Measurements from ENCODE around the gene ATP9B.

ATP9B gene

DNA sequence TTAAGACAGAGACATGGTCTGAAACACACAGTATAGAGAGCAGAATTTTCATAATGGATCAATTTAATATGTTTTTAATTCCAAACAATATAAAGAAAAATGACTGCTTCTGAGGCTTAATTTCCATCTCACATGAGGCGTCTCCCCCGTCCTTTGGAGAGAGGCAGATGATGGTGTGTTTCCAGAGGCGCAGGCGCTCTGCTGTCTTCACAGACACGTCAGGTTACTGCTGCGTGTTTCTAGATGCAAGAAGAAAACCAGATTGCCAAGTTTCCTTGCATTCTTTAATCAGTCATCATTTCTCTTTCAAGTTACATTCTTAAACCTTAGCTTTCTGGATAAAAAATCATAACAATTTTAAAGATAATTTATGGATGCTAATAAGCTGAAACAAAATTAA lies 160.2 kb downstream of the ATP9B start:
- Histone ChIP-seq H3K4me3 (replicated peaks; ENCODE audit: low read depth, low read length) (no peak overlapping the region), H3K27me3 (replicated peaks; ENCODE audit: control insufficient read depth, insufficient read depth, low read length) (no peaks in the 10 kb centered on the region), H3K36me3 (ENCODE audit: control insufficient read depth, insufficient read depth, low read length) (peaks cover 4% of the 10 kb centered on the region; the same call in 1 of the 2 replicates)
- no peak for DNase-seq (ENCODE audit: extremely low read depth, insufficient read length)
- TF ChIP-seq, protein P1, sequence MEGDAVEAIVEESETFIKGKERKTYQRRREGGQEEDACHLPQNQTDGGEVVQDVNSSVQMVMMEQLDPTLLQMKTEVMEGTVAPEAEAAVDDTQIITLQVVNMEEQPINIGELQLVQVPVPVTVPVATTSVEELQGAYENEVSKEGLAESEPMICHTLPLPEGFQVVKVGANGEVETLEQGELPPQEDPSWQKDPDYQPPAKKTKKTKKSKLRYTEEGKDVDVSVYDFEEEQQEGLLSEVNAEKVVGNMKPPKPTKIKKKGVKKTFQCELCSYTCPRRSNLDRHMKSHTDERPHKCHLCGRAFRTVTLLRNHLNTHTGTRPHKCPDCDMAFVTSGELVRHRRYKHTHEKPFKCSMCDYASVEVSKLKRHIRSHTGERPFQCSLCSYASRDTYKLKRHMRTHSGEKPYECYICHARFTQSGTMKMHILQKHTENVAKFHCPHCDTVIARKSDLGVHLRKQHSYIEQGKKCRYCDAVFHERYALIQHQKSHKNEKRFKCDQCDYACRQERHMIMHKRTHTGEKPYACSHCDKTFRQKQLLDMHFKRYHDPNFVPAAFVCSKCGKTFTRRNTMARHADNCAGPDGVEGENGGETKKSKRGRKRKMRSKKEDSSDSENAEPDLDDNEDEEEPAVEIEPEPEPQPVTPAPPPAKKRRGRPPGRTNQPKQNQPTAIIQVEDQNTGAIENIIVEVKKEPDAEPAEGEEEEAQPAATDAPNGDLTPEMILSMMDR (IDR thresholded peaks at IDR 0.05; ENCODE audit: insufficient read depth, low read length, poor library complexity, severe bottlenecking) = no peak

DNA sequence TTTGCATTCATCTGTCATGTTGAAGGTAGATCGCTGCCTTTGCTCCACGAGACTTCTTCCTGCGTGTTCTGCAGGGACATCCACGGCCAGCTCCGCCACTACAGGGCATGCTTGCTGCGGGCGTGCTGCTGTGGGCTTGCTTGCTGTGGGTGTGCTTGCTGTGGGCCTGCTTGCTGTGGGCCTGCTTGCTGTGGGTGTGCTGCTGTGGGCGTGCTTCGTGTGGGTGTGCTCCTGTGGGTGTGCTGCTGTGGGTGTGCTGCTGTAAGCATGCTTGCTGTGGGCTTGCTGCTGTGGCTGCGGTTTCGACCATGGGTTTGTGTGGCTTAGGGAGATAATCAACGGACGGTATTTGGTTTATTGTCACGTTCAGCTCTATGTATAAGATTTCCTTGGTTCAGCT lies 165.2 kb downstream of the ATP9B start:
- no peak overlapping the region for H3K4me3 ChIP-seq (replicated peaks; ENCODE audit: low read depth, low read length)
- H3K27me3 ChIP-seq (replicated peaks; ENCODE audit: control insufficient read depth, insufficient read depth, low read length) = no peaks in the 10 kb centered on the region
- DNase-seq (ENCODE audit: extremely low read depth, insufficient read length) = no peak
- no peaks in the 10 kb centered on the region for H3K36me3 ChIP-seq (ENCODE audit: control insufficient read depth, insufficient read depth, low read length)
- TF ChIP-seq, protein P1 (IDR thresholded peaks at IDR 0.05; ENCODE audit: insufficient read depth, low read length, poor library complexity, severe bottlenecking) = no peak

DNA sequence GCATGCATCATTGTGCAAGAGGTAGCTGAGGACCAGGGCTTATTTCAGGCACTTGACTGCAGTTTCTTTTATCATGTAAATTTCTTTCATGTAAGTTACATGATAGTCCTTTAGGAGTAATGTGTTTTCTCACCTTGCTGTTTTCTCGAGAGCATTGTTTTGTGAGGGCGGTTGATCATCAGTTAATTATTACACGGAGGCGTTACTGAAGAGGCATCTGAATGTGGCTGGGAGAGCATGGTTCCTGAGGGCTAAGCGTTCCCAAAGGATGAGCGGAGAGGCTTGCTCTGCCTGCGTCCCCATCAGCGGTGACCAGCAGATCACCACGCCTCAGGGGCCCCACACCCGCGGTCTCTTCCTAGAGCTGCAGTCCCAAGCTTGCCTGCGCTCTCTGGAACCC lies 170.4 kb downstream of the ATP9B start:
- no peak overlapping the region for H3K4me3 ChIP-seq (replicated peaks; ENCODE audit: low read depth, low read length)
- H3K36me3 ChIP-seq (ENCODE audit: control insufficient read depth, insufficient read depth, low read length) = peaks cover 3% of the 10 kb centered on the region; the same call in 1 of the 2 replicates
- no peak for DNase-seq (ENCODE audit: extremely low read depth, insufficient read length)
- no peaks in the 10 kb centered on the region for H3K27me3 ChIP-seq (replicated peaks; ENCODE audit: control insufficient read depth, insufficient read depth, low read length)
- TF ChIP-seq, protein P1 (IDR thresholded peaks at IDR 0.05; ENCODE audit: insufficient read depth, low read length, poor library complexity, severe bottlenecking) = no peak

DNA sequence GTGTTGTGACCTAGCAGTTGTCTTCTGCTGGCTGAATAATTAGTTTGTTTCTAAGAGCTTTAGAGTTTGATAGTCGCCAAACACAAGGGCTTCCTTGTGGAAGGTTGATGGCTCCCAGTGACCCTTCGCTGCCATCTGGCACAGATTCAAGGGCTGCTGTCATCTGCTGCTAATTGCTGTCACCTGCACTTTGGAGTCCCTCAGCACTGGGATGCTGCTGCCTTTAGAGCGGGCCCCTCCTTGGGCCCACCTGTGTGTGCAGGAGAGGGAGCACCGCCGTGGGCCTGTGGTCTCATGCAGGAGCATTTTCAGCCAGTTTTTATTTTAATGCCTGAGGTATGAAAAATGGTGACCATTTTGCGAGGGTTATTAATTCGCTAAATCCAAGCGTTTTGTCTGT lies 172.6 kb downstream of the ATP9B start:
- Histone ChIP-seq H3K27me3 (replicated peaks; ENCODE audit: control insufficient read depth, insufficient read depth, low read length) (no peaks in the 10 kb centered on the region), H3K36me3 (ENCODE audit: control insufficient read depth, insufficient read depth, low read length) (peaks cover 3% of the 10 kb centered on the region; the same call in 1 of the 2 replicates), H3K4me3 (replicated peaks; ENCODE audit: low read depth, low read length) (no peak overlapping the region)
- TF ChIP-seq, protein P1 (IDR thresholded peaks at IDR 0.05; ENCODE audit: insufficient read depth, low read length, poor library complexity, severe bottlenecking) = no peak
- DNase-seq (ENCODE audit: extremely low read depth, insufficient read length) = no peak

DNA sequence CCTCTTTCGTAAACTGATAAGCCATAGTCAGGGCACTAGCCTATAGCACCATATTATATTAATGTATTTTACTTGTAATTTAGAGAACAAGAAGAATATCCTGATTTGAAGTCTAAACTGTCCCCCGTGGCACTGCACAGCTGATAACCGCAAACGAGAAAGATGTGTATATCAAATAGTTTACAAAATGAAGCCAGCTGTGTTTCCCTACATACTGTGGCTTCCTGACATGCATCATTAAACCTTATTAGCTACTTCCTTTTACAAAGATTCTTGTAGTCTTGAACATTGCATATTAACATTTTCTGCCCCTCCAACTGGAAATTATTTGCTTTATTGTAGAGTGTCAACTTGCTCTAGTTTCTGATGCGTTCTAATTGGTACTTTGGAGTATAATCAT lies 173.1 kb downstream of the ATP9B start:
- Histone ChIP-seq H3K36me3 (ENCODE audit: control insufficient read depth, insufficient read depth, low read length) (peaks cover 3% of the 10 kb centered on the region; the same call in 1 of the 2 replicates), H3K27me3 (replicated peaks; ENCODE audit: control insufficient read depth, insufficient read depth, low read length) (no peaks in the 10 kb centered on the region), H3K4me3 (replicated peaks; ENCODE audit: low read depth, low read length) (no peak overlapping the region)
- TF ChIP-seq, protein P1 (IDR thresholded peaks at IDR 0.05; ENCODE audit: insufficient read depth, low read length, poor library complexity, severe bottlenecking) = no peak
- DNase-seq (ENCODE audit: extremely low read depth, insufficient read length) = no peak

DNA sequence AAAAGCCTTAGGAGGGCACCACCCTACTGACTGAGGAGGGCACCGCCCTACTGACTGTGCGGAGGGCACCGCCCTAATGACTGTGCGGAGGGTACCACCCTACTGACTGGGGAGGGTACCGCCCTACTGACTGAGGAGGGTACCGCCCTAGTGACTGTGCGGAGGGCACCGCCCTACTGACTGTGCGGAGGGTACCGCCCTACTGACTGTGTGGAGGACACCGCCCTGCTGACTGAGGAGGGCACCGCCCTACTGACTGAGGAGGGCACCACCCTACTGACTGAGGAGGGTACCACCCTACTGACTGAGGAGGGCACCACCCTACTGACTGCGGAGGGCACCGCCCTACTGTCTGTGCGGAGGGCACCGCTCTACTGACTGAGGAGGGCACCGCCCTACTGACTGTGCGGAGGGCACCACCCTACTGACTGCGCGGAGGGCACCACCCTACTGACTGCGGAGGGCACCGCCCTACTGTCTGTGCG lies 176.4 kb downstream of the ATP9B start:
- TF ChIP-seq, protein P1 (IDR thresholded peaks at IDR 0.05; ENCODE audit: insufficient read depth, low read length, poor library complexity, severe bottlenecking) = no peak
- Histone ChIP-seq H3K36me3 (ENCODE audit: control insufficient read depth, insufficient read depth, low read length) (no peaks in the 10 kb centered on the region), H3K4me3 (replicated peaks; ENCODE audit: low read depth, low read length) (no peak overlapping the region), H3K27me3 (replicated peaks; ENCODE audit: control insufficient read depth, insufficient read depth, low read length) (no peaks in the 10 kb centered on the region)
- DNase-seq (ENCODE audit: extremely low read depth, insufficient read length) = no peak

Data from GM06990 (cell line).